Measurements from ENCODE around the gene STPG3. TPM values are rescaled to one million over a fixed set of nuclear protein-coding genes. Genes with fewer than 3 reads are reported as not detected.
A peak's percentile ranks its signal among the peaks of the same experiment; 100 is the strongest.

STPG3 gene
- total RNA-seq, 1 experiment from 2014 or later, result not detected

DNA sequence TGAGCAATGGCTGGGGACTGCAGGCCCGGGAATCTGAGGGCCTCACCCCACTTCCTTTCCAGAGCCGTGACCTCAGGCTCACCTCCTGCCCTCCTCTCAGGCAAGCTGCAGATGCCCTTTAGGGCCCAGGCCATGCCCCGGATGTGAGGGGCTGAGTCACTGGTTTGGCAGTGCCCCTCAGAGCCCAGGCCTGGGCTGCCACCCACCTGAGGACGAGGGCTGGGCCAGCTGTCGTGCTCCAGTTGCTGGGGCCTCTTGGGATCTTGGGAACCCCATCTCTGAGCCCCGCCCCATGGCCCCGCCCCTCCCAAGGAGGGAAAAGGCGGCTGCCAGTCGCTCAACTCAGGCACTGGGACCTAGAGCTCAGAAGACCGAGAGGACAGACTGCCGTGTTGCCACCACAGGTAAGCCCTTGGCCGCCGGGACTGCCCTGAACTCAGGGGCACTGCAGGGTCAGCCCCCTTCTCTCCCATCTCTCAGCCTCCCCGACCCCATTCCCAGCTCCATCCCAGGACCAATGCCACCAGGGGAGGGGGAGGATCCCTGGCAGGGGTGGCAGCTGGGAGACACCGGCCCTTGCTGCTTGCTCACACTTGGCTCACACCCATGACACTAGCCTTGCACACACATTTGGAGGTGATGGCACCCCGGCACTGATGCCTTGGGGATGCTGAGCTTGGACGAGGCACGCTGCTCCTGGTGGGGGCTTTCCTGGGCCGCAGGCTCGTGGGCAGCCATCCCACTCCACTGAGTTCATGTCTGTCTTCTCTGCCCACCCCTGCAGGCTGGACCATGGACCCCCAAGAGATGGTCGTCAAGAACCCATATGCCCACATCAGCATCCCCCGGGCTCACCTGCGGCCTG is 26.0 kb upstream of the STPG3 start, which contains the start of gene CYSRT1:
TSS of gene CYSRT1 (plus strand) at position 345 of the 865 bp plus-strand sequence. CDS start at position 793, 448 bp downstream.
- BruUV-seq (replicated peaks), result TSS peak; percentile 74
- Mint-ChIP-seq H3K27ac (ENCODE audit: unreplicated experiment) (peak within 1 kb of the TSS; percentile 95), H3K4me1 (ENCODE audit: low read depth, unreplicated experiment) (peaks cover 19% of the 10 kb centered on the region), H3K27me3 (ENCODE audit: unreplicated experiment) (no peaks in the 10 kb centered on the region), H3K9me3 (ENCODE audit: low read depth, unreplicated experiment) (no peaks in the 10 kb centered on the region), H3K4me3 (ENCODE audit: low read depth, unreplicated experiment) (peak within 1 kb of the TSS; percentile 70), H3K36me3 (ENCODE audit: insufficient read depth, unreplicated experiment) (peaks cover 37% of the 10 kb centered on the region)
- peak; percentile 62 for DNase-seq
- intact Hi-C loops (cut with micrococcal nuclease; ENCODE audit: unreplicated experiment), result loop anchor here (5.0 kb wide), 1 partner anchor 48 kb away; no protein-coding TSS in a partner anchor
- CTCF ChIA-PET, result no interaction called here
- TF ChIP-seq, protein P1, sequence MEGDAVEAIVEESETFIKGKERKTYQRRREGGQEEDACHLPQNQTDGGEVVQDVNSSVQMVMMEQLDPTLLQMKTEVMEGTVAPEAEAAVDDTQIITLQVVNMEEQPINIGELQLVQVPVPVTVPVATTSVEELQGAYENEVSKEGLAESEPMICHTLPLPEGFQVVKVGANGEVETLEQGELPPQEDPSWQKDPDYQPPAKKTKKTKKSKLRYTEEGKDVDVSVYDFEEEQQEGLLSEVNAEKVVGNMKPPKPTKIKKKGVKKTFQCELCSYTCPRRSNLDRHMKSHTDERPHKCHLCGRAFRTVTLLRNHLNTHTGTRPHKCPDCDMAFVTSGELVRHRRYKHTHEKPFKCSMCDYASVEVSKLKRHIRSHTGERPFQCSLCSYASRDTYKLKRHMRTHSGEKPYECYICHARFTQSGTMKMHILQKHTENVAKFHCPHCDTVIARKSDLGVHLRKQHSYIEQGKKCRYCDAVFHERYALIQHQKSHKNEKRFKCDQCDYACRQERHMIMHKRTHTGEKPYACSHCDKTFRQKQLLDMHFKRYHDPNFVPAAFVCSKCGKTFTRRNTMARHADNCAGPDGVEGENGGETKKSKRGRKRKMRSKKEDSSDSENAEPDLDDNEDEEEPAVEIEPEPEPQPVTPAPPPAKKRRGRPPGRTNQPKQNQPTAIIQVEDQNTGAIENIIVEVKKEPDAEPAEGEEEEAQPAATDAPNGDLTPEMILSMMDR (IDR thresholded peaks at IDR 0.05; ENCODE audit: unreplicated experiment), result no peak

DNA sequence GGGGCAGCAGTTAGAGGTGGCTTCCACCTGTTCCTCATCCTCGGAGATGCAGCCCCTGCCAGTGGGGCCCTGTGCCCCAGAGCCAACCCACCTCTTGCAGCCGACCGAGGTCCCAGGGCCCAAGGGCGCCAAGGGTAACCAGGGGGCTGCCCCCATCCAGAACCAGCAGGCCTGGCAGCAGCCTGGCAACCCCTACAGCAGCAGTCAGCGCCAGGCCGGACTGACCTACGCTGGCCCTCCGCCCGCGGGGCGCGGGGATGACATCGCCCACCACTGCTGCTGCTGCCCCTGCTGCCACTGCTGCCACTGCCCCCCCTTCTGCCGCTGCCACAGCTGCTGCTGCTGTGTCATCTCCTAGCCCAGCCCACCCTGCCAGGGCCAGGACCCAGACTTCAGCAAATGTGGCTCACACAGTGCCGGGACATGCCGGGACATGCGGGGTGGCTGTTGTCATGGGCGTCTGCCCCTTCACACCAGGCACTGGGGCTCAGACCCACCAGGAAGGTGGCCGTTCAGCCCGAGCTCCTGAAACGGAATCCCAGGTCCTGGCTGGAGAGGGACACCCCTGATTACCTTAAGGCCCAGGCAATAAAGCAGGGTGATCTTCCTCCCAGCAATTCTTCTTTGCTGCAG is 25.3 kb upstream of the STPG3 start:
- intact Hi-C loops (cut with micrococcal nuclease; ENCODE audit: unreplicated experiment), result loop anchor here (2.0 to 5.0 kb wide), 2 partner anchors 49 to 109 kb away; no protein-coding TSS in a partner anchor
- Mint-ChIP-seq H3K36me3 (ENCODE audit: insufficient read depth, unreplicated experiment) (peaks cover 30% of the 10 kb centered on the region), H3K4me1 (ENCODE audit: low read depth, unreplicated experiment) (peaks cover 19% of the 10 kb centered on the region), H3K9me3 (ENCODE audit: low read depth, unreplicated experiment) (no peaks in the 10 kb centered on the region), H3K27ac (ENCODE audit: unreplicated experiment) (peak overlapping the region; percentile 95), H3K27me3 (ENCODE audit: unreplicated experiment) (no peaks in the 10 kb centered on the region), H3K4me3 (ENCODE audit: low read depth, unreplicated experiment) (peak overlapping the region; percentile 72)
- no peak for DNase-seq
- BruUV-seq (replicated peaks), result no TSS peak
- CTCF ChIA-PET, result interaction anchor here (1.4 to 2.0 kb wide), 2 partner anchors 11 to 99 kb away, joined by 4 to 5 read pairs; no protein-coding TSS in a partner anchor
- TF ChIP-seq, protein P1 (IDR thresholded peaks at IDR 0.05; ENCODE audit: unreplicated experiment), result no peak

DNA sequence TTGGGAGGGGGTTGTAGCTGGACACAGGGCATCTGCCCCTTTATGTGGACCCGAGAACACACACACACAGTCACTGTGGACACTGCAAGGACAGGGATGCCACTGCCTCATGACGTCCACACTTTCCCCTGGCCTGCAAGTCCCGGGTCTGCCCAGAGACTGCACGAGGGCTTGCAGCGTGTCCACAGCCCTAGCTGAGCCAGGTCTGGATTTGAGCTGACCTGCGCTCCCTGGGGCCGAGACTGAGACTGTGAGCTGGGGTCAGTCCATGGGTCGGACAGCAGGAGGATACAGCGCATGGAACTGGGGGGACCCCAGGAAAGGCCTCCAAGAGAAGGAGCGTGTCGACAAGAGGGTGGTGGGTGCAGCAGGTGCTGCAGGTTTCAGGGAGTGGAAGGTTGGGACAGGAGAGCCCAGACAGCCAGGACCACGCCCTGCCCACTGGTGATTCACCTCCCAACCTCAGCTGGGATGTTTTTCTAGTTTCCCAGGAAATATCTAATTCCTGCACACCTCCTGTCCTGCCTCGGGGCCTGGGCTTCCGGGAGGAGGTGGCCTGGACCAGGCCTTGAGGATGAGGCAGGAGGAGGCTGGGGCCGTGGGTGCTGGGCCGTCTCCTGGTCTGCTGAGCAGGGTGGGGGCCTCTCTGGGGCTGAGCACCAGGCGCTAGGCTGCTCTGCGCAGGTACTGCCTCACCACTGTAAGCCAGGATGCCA is 24.6 kb upstream of the STPG3 start:
- no TSS peak for BruUV-seq (replicated peaks)
- TF ChIP-seq, protein P1 (IDR thresholded peaks at IDR 0.05; ENCODE audit: unreplicated experiment), result no peak
- peak; percentile 63 for DNase-seq
- Mint-ChIP-seq H3K4me3 (ENCODE audit: low read depth, unreplicated experiment) (peak overlapping the region; percentile 72), H3K4me1 (ENCODE audit: low read depth, unreplicated experiment) (peaks cover 19% of the 10 kb centered on the region), H3K9me3 (ENCODE audit: low read depth, unreplicated experiment) (no peaks in the 10 kb centered on the region), H3K27ac (ENCODE audit: unreplicated experiment) (peak overlapping the region; percentile 95), H3K27me3 (ENCODE audit: unreplicated experiment) (no peaks in the 10 kb centered on the region), H3K36me3 (ENCODE audit: insufficient read depth, unreplicated experiment) (peaks cover 30% of the 10 kb centered on the region)
- CTCF ChIA-PET, result interaction anchor here (0.5 to 2.4 kb wide), 6 partner anchors 10 to 99 kb away, joined by 4 to 11 read pairs (median 6); partner anchors contain the start of genes ANAPC2 and SSNA1
- intact Hi-C loops (cut with micrococcal nuclease; ENCODE audit: unreplicated experiment), result loop anchor here (2.0 to 5.0 kb wide), 2 partner anchors 49 to 110 kb away; no protein-coding TSS in a partner anchor
